NAMALWA (cell line): ENCODE results near the gene EIF4G3.
A peak's percentile ranks its signal among the peaks of the same experiment; 100 is the strongest.
"Not testable (repeated sequence)": the region's sequence is repeated elsewhere in the genome, so short reads cannot be mapped to it uniquely, and the experiment has no call there.

Experiments used
- DNase-seq: peaks from one replicate; pipeline ENCODE4 v3.0.0-alpha.2; 2015; ENCODE audit warnings: low spot score

Gene EIF4G3

GRCh38 chr1:21100481-21100921, 76.2 kb downstream of the EIF4G3 start:
- no peak for DNase-seq

DNA sequence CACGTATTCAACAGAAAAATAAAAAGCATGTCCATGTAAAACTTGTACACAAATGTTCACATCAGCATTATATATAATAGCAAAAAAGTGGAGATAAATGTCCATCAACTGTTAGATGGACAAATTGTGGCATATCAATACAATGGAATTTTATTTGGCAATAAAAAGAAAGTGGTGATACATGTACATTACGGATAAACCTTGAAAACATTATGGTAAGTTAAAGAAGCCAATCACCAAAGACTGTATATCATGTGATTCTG, 76.9 kb downstream of the EIF4G3 start:
- DNase-seq: no peak

- no peak for DNase-seq
Observed at GRCh38 chr1:21099034-21099868, 77.4 kb downstream of the EIF4G3 start.

GRCh38 chr1:21098186-21098915, 78.3 kb downstream of the EIF4G3 start:
- no peak for DNase-seq

- DNase-seq: no peak
Observed at GRCh38 chr1:21097729-21098128, 79.0 kb downstream of the EIF4G3 start.

DNA sequence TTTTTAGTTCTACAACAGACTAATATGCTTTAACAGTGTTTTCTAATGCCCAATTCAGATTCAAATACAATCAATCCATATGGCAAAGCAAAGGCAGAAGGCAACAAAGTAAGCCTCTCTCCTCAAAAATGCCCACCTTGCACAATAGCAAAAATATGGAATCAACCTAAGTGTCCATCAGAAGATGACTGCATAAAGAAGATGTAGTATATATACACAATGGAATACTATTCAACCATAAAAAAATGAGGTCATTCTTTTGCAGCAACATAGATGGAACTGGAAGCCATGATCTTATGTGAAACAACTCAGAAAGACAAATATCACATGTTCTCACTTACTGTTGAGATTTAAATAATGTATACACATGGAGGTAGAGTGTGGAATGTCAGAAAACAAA, 80.7 kb downstream of the EIF4G3 start:
- no peak for DNase-seq

GRCh38 chr1:21094282-21094681, 82.4 kb downstream of the EIF4G3 start:
- not testable (repeated sequence) for DNase-seq

DNA sequence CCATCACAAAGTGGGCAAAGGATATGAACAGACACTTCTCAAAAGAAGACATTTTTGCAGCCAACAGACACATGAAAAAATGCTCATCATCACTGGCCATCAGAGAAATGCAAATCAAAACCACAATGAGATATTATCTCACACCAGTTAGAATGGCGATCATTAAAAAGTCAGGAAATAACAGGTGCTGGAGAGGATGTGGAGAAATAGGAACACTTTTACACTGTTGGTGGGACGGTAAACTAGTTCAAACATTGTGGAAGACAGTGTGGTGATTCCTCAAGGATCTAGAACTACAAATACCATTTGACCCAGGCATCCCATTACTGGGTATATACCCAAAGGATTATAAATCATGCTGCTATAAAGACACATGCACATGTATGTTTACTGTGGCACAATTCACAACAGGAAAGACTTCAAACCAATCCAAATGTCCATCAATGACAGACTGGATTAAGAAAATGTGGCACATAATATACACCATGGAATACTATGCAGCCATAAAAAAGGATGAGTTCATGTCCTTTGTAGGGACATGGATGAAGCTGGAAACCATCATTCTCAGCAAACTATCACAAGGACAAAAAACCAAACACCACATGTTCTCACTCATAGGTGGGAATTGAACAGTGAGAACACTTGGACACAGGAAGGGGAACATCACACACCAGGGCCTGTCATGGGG, 83.3 kb downstream of the EIF4G3 start:
- not testable (repeated sequence) for DNase-seq

GRCh38 chr1:21092545-21092944, 84.2 kb downstream of the EIF4G3 start:
- DNase-seq: not testable (repeated sequence)

GRCh38 chr1:21091053-21091690, 85.5 kb downstream of the EIF4G3 start:
- DNase-seq: not testable (repeated sequence)

- peak; percentile 33 for DNase-seq
Observed at GRCh38 chr1:21090463-21090862, 86.2 kb downstream of the EIF4G3 start.

DNA sequence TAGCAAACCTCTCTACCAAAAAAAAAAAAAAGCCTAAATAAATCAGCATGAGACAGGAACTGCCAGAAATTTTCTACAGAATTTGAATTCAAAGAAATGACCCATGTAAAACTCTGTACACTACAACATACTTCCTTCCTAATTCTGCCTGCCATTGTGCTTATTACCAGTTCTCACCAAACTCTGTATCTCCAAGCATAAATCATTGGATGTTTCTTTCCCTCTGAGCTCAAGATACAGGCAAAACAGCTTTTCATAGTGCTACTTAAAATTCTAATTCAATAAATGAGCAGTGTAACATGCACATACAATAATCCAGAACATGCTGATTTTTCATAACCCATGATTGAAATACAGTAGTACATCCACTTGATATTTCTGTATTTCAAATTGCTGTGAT, 87.0 kb downstream of the EIF4G3 start:
- no peak for DNase-seq

DNA sequence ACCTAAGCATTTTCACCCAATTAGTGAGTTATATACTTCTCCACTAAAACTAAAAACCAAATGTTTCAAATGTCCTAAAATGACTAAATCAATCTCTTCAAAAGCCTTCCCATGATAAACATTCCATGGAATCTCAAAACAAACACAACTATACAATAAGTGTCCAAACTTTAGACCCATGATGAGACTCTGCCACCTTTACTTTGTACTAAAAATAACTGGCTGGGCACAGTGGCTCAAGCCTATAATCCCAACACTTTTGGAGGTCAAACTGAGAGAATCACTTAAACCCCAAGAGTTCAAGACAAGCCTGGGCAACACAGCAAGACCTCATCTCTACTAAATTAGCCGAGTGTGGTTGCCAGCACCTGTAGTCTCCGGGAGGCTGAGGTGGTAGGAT, 87.4 kb downstream of the EIF4G3 start:
- DNase-seq: no peak

DNA sequence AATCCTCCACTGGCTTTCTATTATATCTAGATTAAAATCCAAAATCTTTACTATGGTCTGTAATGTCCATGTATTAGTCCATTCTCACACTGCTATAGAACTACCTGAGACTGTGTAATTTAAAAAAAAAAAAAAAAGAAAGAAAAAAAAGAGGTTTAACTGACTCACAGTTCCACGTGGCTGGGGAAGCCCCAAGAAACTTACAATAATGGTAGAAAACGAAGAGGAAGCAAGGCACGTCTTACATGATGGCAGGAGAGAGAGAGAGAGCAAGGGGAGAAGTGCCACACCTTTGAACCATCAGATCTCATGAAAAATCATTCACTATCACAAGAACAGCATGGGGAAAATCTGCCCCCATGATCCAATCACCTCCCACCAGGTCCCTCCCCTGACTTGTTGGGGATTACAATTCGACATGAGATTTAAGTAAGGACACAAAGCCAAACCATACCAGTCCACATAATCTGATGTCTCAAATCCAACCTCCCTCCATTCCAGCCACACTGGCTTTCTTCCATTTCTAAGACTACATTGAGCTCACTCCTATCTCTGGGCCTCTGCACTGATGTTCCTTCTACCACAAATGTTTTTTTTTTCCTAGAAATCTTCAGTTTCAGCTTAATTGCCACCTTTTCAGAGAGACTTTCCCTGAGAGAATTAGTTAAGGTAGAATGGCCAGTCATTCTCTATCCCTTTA, 92.4 kb downstream of the EIF4G3 start:
- DNase-seq: no peak

DNA sequence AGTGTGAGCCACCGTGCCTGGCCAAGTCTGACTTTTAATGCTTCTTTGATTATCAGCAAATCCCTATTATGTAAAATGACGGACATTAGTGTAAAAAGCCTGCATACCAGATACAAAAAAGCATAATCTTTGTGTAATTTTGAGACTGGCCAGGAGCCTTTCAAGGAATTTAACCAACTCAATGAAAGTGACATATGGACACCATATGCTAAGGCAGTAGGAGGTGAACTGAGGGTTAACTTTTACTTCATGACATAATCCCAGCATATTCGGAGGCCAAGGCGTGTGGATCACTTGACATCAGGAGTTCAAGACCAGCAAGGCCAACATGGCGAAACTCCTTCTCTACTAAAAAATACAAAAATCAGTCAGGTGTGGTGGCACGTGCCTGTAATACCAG, 94.6 kb downstream of the EIF4G3 start:
- DNase-seq: no peak

GRCh38 chr1:21077085-21077484, 99.6 kb downstream of the EIF4G3 start:
- no peak for DNase-seq

DNA sequence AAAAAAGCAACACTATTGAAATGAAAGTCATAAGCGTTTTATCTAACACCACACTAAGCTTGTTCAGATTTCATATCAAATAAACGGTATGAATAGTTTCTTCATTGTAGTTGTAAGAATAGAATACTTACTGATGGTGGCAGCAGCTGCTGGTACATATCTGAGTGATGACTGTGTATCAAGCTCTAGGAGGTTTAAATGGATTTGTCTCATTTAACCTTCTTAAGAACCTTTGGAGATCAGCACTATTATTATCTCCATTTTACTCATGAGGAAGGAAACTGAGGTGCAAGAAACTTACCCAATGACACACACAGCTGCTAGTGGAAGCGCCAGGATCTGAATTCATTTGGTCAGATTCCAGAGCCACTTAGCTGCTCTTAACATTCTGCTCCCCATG, 104.0 kb downstream of the EIF4G3 start:
- no peak for DNase-seq

- no peak for DNase-seq
Observed at GRCh38 chr1:21069549-21069948, 107.1 kb downstream of the EIF4G3 start.

DNA sequence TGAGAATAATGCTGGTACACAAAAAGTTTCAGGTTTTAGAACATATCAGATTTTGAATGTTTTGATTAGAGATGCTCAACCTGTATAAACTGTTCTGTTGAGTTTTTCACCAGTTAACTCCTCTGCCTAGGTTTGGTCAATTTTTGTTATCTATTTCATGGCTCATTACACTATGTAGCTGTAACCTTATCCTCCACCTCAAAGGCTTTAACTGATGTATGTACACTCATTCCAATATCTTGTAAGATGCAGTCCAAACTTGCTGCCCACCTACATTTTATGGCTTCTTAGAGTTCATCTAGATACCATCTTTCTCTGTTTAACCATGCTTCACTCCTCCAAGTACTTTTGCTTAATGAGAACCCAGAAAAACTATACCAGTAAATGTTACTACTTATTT, 107.8 kb downstream of the EIF4G3 start:
- no peak for DNase-seq

- DNase-seq: no peak
Observed at GRCh38 chr1:21067551-21068227, 109.0 kb downstream of the EIF4G3 start.

DNA sequence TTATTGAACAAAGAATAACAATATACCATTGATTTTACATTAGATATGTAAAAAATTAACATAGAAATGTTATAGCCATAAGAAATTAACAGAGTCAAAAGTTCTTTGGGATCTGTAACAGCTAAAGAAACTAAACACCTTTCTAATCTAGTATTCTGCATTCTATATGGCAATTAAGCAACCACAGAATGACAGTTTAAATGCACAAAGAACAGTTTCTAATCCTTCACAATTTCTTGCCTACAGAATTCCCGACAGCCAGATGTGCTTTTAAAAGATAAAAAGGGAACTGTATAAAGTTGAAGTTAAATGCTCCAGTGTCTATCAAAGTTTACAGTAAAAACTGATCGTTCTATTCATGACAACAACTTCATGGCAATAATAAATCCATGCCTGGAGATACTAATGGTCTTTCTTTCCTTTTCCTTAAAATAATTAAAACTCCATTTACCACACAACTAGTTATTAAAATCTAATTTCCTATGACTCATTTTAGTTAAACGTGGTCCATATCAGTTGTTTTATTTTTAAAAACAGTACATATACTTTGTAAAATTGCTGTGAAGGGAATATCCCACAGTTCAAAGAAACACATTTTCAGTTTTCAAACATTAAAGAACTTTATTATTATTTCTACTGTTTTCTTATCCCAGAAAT, 110.2 kb downstream of the EIF4G3 start:
- no peak for DNase-seq
